Transverse colon (tissue), 4 donors: ENCODE results near the gene KRT27. TPM values are rescaled to one million over a fixed set of nuclear protein-coding genes. Genes with fewer than 3 reads are reported as not detected.
"Not testable (repeated sequence)": the region's sequence is repeated elsewhere in the genome, so short reads cannot be mapped to it uniquely, and the experiment has no call there.

Experiments
- DNase-seq: peaks from one replicate; pipeline ENCODE4 v3.0.0-alpha.2; 2019
- H3K27ac ChIP-seq, 4 donors: fragments of 200-600 bp; sonication (generic); 2 replicates each; pipeline ENCODE4 v1.5.1; 2016 to 2018; ENCODE audit warnings: inconsistent platforms in 4 of 4
- H3K27me3 ChIP-seq: fragments of 200-600 bp; sonication (generic); 2 replicates; pipeline ENCODE4 v1.5.1; 2017; ENCODE audit warnings: inconsistent platforms
- H3K36me3 ChIP-seq, 4 donors: fragments of 200-600 bp; sonication (generic); 2 replicates each; pipeline ENCODE4 v1.5.1; 2017 to 2019; ENCODE audit warnings: inconsistent platforms in 4 of 4
- H3K4me1 ChIP-seq, 4 donors: fragments of 200-600 bp; sonication (generic); 2 replicates each; pipeline ENCODE4 v1.5.1; 2017 to 2020; ENCODE audit warnings: inconsistent platforms in 4 of 4
- H3K4me3 ChIP-seq, 4 donors: fragments of 200-600 bp; sonication (generic); 1 replicate in 1 of 4; 2 replicates in 3 of 4; pipeline versions ENCODE4 v1.5.1 to v1.6.1; 2017 to 2019; ENCODE audit warnings: inconsistent platforms in 4 of 4
- H3K9me3 ChIP-seq, 2 donors: fragments of 200-600 bp; sonication (generic); 2 replicates each; pipeline ENCODE4 v1.5.1; 2017 to 2019; ENCODE audit warnings: inconsistent platforms in 2 of 2
- EP300 ChIP-seq: sonication (generic); formaldehyde crosslinking; IDR thresholded peaks from one replicate; pipeline ENCODE4 v1.6.1; 2017; ENCODE audit warnings: antibody characterized with exemption, low read depth
- POLR2A ChIP-seq: fragments of 450-650 bp; IDR thresholded peaks from one replicate; pipeline ENCODE4 v1.6.1; 2016; ENCODE audit warnings: antibody characterized with exemption, mild to moderate bottlenecking, moderate library complexity
- POLR2AphosphoS5 ChIP-seq, 3 donors: sonication (generic); formaldehyde crosslinking; IDR thresholded peaks; one replicate each; pipeline ENCODE4 v1.6.1; 2016; ENCODE audit warnings: antibody characterized with exemption in 3 of 3
- WGBS, 2 donors: methylation state at CpG; one replicate each; pipeline ENCODE4 v1.1.5; 2018; ENCODE audit warnings: low coverage in 1 of 2; 5-methylcytosine and 5-hydroxymethylcytosine counted together
- in situ Hi-C, 4 donors: fragments of 200-750 bp; cut with MboI; loops; one replicate each; pipeline versions ENCODE4 v1.15.0 to v1.15.1; 2017; ENCODE audit warnings: low sequenced_read_pairs in 3 of 4, low pct_ligation_motif_present in 1 of 4, low pct_unique_long_range_greater_than_20kb in 1 of 4
- intact Hi-C: fragments of 100-400 bp; cut with DNase I; formaldehyde crosslinking; loops from one replicate; pipeline ENCODE4 v1.15.1; 2023; ENCODE audit warnings: low total_unique reads
- total RNA-seq, 4 donors: library from RNA; depleted of rRNA; stranded (reverse); fragments of >200 nt; gene quantifications; one replicate each; pipeline ENCODE4 v1.1.0, GENCODE V29; 2016
- TF ChIP-seq, protein P1 (sequence below), 5 experiments: fragments of 200-600 bp in 3 of 5; fragments of 450-650 bp in 2 of 5; sonication (generic) in 3 of 5; IDR thresholded peaks; 1 replicate in 2 of 5; 2 replicates in 3 of 5; pipeline ENCODE4 v1.5.1; 2016 to 2017; ENCODE audit warnings: antibody characterized with exemption in 5 of 5, inconsistent platforms in 3 of 5, mild to moderate bottlenecking in 2 of 5, moderate library complexity in 1 of 5

Gene KRT27
- total RNA-seq, 4 donors from 2014 or later, result 1.1 TPM; not detected in 3

DNA sequence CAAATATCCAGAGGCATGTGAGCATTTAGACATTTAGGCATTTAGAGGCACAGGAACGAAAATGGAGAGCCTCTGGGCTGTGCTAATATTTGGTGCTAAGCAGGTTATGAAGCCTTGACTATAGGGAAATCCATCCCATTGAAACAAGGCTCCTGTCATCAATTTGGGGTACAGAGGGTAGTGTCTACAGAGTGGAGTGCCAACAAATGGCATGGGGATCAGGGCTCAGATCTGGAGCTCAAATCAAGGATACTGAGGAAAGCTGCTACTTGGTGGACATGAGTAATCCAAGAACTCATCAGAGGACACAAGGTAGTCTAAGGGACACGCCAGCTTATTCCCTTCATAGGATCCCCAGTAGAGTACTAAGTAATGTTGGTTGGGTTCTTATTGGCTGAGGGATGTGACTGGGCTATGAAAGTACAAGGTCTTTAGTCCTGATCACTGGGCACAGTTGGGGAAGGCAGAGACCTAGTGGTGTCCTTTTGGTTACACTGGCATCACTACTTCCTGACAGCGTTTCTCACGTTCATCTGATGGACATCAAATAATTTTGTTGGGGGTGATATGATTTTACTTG lies 34.8 kb upstream of the KRT27 start:
- H3K4me1 ChIP-seq, result peaks cover 0 to 18% (median 5%) of the 10 kb centered on the region in 4 donors
- in situ Hi-C loops (loop anchor here in 3 of 4 donors (25.0 kb wide), 2 partner anchors 520 to 845 kb away; no protein-coding TSS in a partner anchor), intact Hi-C loops (no loop called here)
- H3K27ac ChIP-seq, result no peak overlapping the region
- DNase-seq, result no peak
- peaks cover 27% of the 10 kb centered on the region for H3K27me3 ChIP-seq
- no peak overlapping the region for H3K4me3 ChIP-seq
- no peaks in the 10 kb centered on the region for H3K9me3 ChIP-seq
- peaks cover 0 to 10% (median 0%) of the 10 kb centered on the region in 4 donors for H3K36me3 ChIP-seq
- 94 to 100% methylated on average over 2 to 4 of the region's 4 CpGs for WGBS, 2 donors
- TF ChIP-seq POLR2A (no peak), POLR2AphosphoS5 (IDR thresholded peaks at IDR 0.05) (no peak), EP300 (no peak)
- TF ChIP-seq, protein P1, sequence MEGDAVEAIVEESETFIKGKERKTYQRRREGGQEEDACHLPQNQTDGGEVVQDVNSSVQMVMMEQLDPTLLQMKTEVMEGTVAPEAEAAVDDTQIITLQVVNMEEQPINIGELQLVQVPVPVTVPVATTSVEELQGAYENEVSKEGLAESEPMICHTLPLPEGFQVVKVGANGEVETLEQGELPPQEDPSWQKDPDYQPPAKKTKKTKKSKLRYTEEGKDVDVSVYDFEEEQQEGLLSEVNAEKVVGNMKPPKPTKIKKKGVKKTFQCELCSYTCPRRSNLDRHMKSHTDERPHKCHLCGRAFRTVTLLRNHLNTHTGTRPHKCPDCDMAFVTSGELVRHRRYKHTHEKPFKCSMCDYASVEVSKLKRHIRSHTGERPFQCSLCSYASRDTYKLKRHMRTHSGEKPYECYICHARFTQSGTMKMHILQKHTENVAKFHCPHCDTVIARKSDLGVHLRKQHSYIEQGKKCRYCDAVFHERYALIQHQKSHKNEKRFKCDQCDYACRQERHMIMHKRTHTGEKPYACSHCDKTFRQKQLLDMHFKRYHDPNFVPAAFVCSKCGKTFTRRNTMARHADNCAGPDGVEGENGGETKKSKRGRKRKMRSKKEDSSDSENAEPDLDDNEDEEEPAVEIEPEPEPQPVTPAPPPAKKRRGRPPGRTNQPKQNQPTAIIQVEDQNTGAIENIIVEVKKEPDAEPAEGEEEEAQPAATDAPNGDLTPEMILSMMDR (IDR thresholded peaks at IDR 0.05), result no peak

DNA sequence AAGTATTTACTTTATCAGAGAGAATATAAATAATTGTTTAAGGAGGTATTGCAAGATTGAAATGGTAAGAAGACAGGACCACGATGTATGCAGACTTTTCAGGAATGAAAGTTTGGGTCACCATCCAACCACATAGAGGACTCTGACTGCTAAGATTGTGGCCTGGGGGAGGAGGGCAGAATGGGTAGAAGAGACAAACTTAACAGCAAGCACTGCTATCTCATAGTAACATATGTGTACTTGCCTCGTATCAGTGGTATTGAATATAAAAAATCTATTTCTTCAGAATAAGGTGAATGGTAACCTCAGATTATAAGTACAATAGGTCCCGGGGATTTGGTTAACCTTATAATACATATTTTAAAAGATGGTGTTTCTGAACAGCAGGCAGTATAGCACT lies 34.2 kb upstream of the KRT27 start:
- Histone ChIP-seq H3K27me3 (peaks cover 34% of the 10 kb centered on the region), H3K27ac (no peak overlapping the region), H3K4me3 (no peak overlapping the region), H3K9me3 (no peaks in the 10 kb centered on the region), H3K4me1 (peaks cover 0 to 18% (median 5%) of the 10 kb centered on the region in 4 donors), H3K36me3 (peaks cover 0 to 10% (median 0%) of the 10 kb centered on the region in 4 donors)
- intact Hi-C loops, result no loop called here
- in situ Hi-C loops, result loop anchor here in 3 of 4 donors (25.0 kb wide), 2 partner anchors 521 to 846 kb away; no protein-coding TSS in a partner anchor
- no peak for DNase-seq
- 95 to 100% methylated on average over 2 to 3 of the region's 3 CpGs for WGBS, 2 donors
- TF ChIP-seq POLR2A, result no peak
- TF ChIP-seq EP300, result no peak
- TF ChIP-seq, protein P1 (IDR thresholded peaks at IDR 0.05), result no peak
- TF ChIP-seq POLR2AphosphoS5 (IDR thresholded peaks at IDR 0.05), result no peak

DNA sequence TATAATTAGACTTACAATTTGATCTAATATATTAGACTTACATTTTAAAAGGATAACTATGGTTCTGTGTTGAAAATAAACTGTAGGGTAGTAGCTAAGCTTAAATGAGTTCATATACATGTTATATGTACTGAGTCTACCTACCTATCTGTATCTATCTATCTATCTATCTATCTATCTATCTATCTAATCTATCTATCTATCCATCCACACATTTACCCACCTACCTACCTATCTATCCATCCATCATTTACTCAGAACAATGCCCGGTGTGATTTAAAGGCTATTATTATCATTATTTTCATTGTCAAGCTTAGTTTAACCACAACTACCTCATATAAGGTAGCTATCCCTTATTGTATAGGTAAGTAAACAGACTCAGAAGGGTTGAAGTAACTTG lies 33.0 kb upstream of the KRT27 start:
- in situ Hi-C loops (loop anchor here in 3 of 4 donors (25.0 kb wide), 2 partner anchors 522 to 847 kb away; no protein-coding TSS in a partner anchor), intact Hi-C loops (no loop called here)
- 94 to 100% methylated on average over 1 of the region's 1 CpG for WGBS, 2 donors
- Histone ChIP-seq H3K9me3 (no peaks in the 10 kb centered on the region), H3K36me3 (peaks cover 0 to 10% (median 0%) of the 10 kb centered on the region in 4 donors), H3K4me1 (peaks cover 0 to 18% (median 5%) of the 10 kb centered on the region in 4 donors), H3K27me3 (peaks cover 46% of the 10 kb centered on the region), H3K4me3 (no peak overlapping the region), H3K27ac (no peak overlapping the region)
- DNase-seq, result no peak
- TF ChIP-seq POLR2AphosphoS5 (IDR thresholded peaks at IDR 0.05) (no peak), POLR2A (no peak)

DNA sequence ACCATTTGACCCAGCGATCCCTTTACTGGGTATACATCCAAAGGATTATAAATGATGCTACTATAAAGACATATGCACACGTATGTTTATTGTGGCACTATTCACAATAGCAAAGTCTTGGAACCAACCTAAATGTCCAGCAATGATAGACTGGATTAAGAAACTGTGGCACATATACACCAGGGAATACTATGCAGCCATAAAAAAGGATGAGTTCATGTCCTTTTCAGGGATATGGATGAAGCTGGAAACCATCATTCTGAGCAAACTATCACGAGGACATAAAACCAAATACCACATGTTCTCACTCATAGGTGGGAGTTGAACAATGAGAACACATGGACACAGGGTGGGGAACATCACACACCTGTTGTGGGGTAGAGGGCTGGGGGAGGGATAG lies 32.3 kb upstream of the KRT27 start:
- H3K27me3 ChIP-seq, result peaks cover 53% of the 10 kb centered on the region
- in situ Hi-C loops, result loop anchor here in 3 of 4 donors (25.0 kb wide), 2 partner anchors 523 to 848 kb away; no protein-coding TSS in a partner anchor
- H3K4me1 ChIP-seq, result peaks cover 0 to 15% (median 5%) of the 10 kb centered on the region in 4 donors
- H3K4me3 ChIP-seq, intact Hi-C loops, H3K9me3 ChIP-seq, DNase-seq, H3K27ac ChIP-seq, H3K36me3 ChIP-seq: not testable (repeated sequence)
- 75 to 83% methylated on average over 2 to 3 of the region's 3 CpGs for WGBS, 2 donors

DNA sequence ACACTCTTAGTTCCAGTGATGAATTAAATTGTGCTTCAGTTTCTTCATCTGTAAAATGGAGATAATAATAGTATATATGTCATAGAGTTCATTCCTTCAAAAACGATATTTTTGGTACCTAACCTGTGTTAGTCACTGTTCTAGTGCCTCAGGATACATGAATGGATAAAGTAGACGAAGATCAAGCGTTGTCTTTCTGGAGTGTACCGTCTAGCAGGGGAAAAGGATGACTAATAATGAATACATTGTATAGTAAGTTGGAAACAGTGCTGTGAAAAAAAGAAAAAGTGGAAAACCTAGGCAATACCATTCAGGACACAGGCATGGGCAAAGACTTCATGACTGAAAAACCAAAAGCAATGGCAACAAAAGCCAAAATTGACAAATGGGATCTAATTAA lies 31.5 kb upstream of the KRT27 start:
- 64 to 68% methylated on average over 4 of the region's 4 CpGs for WGBS, 2 donors

More for the DNA sequence above, 31.5 kb upstream of the KRT27 start:
- Histone ChIP-seq H3K9me3 (no peaks in the 10 kb centered on the region), H3K4me3 (no peak overlapping the region), H3K27me3 (peaks cover 61% of the 10 kb centered on the region), H3K36me3 (peaks cover 0 to 10% (median 0%) of the 10 kb centered on the region in 4 donors), H3K4me1 (peaks cover 0 to 9% (median 5%) of the 10 kb centered on the region in 4 donors), H3K27ac (no peak overlapping the region)
- intact Hi-C loops (no loop called here), in situ Hi-C loops (loop anchor here in 3 of 4 donors (25.0 kb wide), 2 partner anchors 523 to 848 kb away; no protein-coding TSS in a partner anchor)
- TF ChIP-seq POLR2AphosphoS5 (IDR thresholded peaks at IDR 0.05) (no peak), EP300 (no peak), POLR2A (no peak)
- TF ChIP-seq, protein P1 (IDR thresholded peaks at IDR 0.05), result no peak
- no peak for DNase-seq
